Middle frontal gyrus (tissue), 1 donor: Measurements from ENCODE around the gene GPHA2.
A peak's percentile ranks its signal among the peaks of the same experiment; 100 is the strongest.
"Not testable (repeated sequence)": the region's sequence is repeated elsewhere in the genome, so short reads cannot be mapped to it uniquely, and the experiment has no call there.

Experiments
- DNase-seq: peaks from one replicate; pipeline ENCODE4 v3.0.0-alpha.2; 2015; ENCODE audit warnings: low spot score; ENCODE audit errors: extremely low spot score

GPHA2 gene, protein sequence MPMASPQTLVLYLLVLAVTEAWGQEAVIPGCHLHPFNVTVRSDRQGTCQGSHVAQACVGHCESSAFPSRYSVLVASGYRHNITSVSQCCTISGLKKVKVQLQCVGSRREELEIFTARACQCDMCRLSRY

GRCh38 chr11:64935359-64936081 lies at the start of gene GPHA2:
TSS of gene GPHA2 (minus strand) at chr11:64935893. CDS start at chr11:64935460, 433 bp downstream.
- DNase-seq, result no peak

DNA sequence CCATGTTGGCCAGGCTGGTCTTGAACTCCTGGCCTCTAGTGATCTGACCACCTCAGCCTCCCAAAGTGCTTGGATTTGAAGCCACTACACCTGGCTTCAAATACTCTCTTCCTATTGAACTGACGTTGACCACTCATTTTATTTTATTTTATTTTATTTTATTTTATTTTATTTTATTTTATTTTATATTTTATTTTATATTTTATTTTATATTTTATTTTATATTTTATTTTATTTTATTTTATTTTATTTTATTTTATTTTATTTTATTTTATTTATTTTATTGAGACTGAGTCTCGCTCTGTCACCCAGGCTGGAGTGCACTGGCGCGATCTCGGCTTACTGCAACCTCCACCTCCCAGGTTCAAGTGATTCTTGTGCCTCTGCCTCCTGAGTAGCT lies 47.6 kb upstream of the GPHA2 start:
- not testable (repeated sequence) for DNase-seq

DNA sequence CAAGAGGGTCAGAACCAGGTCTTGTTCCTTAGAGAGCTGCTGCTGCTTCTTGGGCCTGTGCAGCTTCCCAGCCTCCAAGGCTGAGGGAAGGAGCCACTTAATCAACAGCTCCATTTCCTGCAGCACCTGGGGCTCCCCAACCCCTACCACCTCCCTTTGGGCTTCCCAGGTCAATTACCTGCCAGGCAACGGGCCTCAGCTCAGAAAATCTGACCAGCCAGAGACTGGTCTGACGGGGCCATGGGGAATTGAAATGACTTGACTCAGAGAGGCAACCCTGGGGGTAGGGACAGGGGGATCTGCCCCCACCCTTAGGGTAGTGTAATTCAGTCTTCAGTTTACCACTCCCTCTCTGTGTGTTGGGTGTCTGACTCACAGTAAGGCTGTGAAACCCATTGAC lies 41.0 kb upstream of the GPHA2 start:
- no peak for DNase-seq

DNA sequence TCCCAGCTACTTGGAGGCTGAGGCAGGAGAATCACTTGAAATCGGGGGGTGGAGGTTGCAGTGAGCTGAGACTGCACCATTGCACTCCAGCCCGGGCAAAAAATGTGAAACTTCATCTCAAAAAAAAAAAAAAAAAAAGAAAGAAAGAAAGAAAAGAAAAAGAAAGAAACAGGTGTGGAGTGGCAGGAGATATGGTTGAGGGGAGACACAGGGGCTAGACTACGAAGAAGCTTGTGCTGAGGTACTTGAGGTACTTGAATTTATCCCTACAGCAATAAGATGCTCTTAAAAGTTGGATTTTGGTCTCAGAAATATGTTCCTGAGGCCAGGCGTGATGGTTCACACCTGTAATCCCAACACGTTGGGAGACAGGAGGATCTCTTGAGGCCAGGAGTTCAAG lies 38.4 kb upstream of the GPHA2 start:
- DNase-seq, result no peak

- DNase-seq, result peak; percentile 10
Observed at GRCh38 chr11:64971421-64972233, 35.9 kb upstream of the GPHA2 start, which contains the start of gene MAJIN. TSS of gene MAJIN (minus strand) at chr11:64972108. CDS start at chr11:64959405, 12,703 bp downstream.

GRCh38 chr11:64970731-64971151 lies 35.0 kb upstream of the GPHA2 start:
- no peak for DNase-seq

DNA sequence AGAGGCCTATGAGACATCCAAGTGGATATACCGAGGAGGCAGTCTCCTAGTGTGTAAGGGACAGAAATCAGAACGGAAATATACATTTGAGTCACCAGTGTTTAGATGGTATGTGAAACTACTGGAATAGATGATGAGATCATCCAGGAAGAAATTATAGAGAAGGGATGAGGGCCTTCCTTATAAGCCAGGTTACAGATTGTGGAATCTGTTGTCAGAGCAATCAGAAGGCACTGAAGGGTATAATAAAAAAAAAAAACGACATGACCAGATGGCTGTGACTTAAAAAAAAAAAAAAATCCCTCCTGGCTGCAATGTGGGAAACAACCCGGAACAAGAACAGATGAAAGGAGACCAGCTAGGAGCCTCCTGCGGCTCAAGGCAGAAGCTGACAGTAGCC lies 33.5 kb upstream of the GPHA2 start:
- no peak for DNase-seq

DNA sequence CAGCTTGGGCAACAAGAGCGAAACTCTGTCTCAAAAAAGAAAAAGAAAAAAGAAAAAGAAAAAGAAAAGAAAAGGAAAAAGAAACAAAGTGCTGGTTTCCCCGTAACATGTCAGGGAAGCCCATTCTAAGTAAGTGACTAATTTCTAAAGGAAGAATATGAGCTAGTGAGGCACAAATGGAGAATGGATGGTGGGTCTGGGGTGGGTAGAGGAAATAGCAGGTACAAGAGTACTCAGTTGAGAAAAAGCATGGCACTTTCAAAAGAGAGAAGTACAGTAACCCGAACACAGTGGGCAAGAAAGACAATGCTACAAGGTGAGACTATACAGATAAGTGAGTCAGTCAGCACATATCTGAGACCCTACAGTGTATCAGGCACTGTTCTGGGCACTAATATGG lies 31.7 kb upstream of the GPHA2 start:
- DNase-seq, result no peak

DNA sequence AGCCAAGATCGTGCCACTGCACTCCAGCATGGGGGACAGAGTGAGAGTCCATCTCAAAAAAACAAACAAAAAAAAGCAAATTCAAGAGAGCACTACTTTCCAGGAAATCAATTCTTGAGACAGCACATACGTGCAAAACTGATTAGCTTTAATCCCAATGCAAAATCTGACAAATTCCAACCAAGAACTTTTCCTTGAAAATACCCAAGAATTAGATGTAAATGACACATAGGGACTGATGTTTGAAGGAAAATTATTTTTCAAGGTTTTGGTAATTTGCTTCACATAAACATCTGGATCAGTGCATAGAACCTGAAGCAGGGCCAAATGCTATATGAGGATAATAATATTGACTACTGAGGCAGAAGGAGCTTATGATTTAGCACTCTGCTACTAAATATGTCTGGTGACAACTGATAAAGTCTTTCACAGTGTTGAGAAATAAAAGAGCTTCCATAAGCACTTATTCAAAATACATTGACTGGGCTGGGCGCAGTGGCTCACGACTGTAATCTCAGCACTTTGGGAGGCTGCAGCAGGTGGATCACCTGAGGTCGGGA lies 27.5 kb upstream of the GPHA2 start:
- no peak for DNase-seq

GRCh38 chr11:64960719-64961118 lies 25.0 kb upstream of the GPHA2 start:
- DNase-seq, result no peak

DNA sequence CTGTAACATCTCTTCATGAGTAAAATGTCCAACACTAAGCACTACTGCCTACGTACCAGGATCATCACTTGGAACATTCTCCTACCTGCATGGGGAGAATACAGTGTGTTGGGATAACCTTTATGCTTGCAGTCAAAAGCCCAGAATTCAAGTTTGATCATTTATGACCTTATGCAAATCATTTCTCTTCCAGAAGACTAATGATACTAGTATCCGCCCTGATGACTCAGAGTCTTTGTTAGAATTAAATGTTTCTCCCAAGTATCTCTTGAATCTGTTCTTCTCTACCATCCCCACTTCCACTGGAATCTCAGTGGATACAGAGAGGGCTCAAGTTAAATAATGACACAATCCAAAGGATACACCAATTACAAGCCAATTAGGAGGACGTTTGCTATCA lies 23.8 kb upstream of the GPHA2 start:
- DNase-seq, result no peak

DNA sequence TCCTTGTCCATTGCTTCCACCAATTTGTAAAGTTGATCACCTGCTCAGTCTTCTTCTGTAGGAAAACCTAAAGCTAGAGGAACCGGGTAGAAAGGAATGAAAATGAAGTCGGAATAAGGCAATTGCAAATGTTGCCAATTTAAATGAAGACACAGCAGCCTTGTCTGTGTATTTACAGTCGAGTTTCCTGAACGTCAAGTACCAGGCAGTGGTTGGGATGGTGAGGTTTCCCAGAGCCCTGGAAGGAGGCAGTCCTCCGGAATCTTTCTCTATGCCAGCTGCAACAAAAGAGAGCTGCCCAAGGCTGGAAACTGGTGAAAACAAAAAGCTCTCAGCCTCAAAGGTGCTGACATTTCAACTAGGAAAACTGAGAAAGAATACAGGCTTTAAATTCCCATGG lies 18.5 kb upstream of the GPHA2 start:
- no peak for DNase-seq

DNA sequence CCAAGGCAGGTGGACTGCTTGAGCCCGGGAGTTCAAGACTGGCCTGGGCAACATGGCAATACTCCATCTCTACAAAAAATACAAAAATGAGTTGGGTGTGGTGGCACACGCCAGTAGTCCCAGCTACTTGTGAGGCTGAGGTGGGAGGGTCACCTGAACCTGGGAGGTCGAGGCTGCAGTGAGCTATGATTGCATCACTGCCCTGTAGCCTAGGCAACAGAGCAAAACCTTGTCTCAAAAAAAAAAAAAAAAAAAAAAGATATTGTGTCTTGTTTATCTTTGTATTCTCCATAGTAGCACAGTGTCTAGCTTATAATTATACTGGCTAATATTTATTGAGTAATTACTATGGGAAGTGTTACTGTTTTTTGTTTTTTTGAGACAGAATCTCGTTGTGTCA lies 15.8 kb upstream of the GPHA2 start:
- DNase-seq, result no peak

DNA sequence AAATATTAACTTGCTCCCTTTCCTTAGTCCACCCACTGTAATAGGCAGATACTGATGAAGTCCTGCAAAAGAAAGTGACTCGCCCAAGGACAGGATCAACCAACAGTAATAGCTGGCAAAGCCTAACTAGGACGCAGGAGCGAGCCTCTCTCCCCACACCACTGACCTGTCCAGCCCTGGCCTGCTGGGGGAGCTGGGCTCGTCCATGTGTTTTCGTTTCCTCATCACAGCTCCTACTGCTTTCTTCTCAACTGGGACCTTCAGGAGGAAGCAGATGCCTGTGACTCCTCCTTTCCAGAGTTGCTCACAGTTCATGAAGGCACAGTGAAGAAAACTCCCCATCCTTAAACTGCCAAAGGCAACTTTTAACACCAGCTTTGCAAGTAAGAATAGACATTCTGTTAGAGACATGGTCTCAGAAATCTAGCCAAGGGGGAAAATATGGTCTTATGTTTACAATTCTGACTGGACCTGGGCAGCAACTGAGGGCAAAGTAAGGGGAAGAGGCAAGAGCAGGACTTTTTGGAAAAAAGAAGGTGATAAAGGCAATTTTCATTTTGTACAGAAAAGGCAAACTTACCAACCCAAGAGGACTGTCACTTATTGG lies 11.6 kb upstream of the GPHA2 start:
- no peak for DNase-seq

DNA sequence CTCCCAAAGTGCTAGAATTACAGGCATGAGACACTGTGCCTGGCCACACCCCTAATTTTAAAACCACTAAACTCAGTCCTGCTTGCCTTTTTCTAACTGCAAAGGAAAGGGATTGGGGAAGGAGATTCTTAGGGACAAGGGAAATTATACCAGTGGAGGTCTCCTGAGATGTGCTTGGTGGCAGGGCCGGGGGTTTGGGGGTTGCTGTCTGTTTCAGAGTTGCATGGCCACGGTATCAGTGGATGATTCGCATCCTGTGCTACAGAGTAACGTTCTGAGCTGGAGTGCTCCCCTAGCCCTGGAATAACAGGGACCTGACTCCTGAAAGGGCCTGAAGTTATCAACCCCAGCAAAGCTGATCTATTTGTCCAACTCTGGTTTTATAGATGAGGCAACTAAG lies 846 bp upstream of the GPHA2 start:
- DNase-seq, result no peak

DNA sequence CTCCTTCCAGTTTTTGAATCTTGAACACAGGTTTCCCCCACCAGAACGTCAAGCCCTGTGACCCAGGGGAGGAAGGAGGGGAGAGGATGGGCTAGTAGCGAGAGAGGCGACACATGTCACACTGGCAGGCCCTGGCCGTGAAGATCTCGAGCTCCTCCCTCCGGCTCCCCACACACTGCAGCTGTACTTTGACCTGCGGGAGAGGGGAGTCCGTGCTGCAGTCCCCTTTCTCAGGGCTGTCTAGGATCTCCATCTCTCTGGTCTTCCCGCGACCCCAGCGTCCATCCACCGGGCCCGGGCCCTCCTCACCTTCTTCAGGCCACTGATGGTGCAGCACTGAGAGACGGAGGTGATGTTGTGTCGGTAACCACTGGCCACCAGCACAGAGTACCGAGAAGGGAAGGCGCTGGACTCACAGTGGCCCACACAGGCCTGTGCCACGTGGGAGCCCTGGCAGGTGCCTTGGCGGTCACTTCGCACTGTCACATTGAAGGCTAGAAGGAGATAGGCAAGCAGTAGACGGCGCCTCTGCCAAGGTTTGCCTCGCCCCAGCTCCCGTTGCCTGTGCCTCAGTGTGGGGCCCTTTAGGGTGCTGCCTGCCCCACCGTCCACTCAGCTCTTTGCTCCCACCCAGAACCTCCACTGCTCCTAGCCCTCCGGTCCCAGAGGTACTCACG lies 873 bp downstream of the GPHA2 start:
- no peak for DNase-seq

GRCh38 chr11:64933935-64934681 lies 1.6 kb downstream of the GPHA2 start:
- no peak for DNase-seq

- no peak for DNase-seq
Observed at GRCh38 chr11:64933213-64933934, 2.3 kb downstream of the GPHA2 start.

DNA sequence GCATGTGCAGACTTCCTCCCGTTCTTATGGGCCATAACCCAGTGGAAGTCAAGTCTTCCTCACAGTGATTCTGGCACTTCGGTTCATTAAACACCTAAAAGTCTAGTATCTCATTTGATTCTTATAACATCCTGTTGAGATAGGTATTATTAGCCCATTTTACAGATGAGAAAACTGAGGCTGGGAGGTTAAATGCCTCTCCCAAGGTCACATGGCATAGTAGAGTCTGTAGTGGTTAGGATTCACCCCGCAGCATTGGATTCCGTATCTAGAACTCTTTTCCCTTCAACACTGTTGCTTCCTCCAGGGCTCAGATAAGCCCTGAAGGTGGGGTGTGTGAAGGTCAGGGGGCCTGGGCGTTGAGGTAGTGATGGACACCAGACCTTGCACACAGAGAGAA lies 3.4 kb downstream of the GPHA2 start:
- no peak for DNase-seq

DNA sequence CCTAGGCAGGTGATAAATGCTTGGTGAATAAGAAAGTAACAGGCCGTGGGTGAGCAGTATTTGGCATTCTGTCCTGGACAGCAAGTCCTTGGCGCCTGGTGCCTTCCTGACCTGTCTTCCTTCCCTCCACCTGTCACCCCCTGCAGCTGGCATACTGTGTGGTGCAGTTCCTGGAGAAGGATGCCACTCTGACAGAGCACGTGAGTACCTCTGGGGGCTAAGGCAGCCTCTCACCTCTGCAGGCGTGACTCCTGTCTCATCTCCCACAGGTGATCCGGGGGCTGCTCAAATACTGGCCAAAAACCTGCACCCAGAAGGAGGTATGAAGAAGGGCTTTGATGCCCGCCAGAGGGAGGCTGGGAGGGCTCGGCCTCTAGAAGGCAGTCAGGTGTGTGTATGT lies 4.4 kb downstream of the GPHA2 start:
- no peak for DNase-seq
